Heart left ventricle (tissue), 16 donors: Measurements from ENCODE around the gene XKR7. TPM values are rescaled to one million over a fixed set of nuclear protein-coding genes. Genes with fewer than 3 reads are reported as not detected.

Experiments
- ATAC-seq, 4 donors: fragments of 200-7000 bp; cut with Tn5 transposase; one replicate each; pipeline ENCODE4 v1.9.1; 2020 to 2022; ENCODE audit warnings: moderate library complexity in 4 of 4, mild to moderate bottlenecking in 3 of 4, moderate number of reproducible peaks in 1 of 4
- DNase-seq, 5 donors: peaks; one replicate each; pipeline ENCODE4 v3.0.0-alpha.2; 2020
- H3K27ac ChIP-seq, 12 donors: fragments of 200-600 bp; sonication (generic) in 4 of 12; one replicate each; pipeline versions ENCODE4 v1.5.0 to v1.8.0; 2016 to 2022; ENCODE audit warnings: mild to moderate bottlenecking in 2 of 12
- H3K27me3 ChIP-seq, 9 donors: fragments of 200-600 bp; sonication (generic) in 2 of 9; one replicate each; pipeline versions ENCODE4 v1.5.1 to v1.8.0; 2016 to 2022; ENCODE audit warnings: mild to moderate bottlenecking in 3 of 9
- H3K36me3 ChIP-seq, 9 donors: fragments of 200-600 bp; sonication (generic) in 2 of 9; one replicate each; pipeline versions ENCODE4 v1.5.0 to v1.8.0; 2018 to 2022; ENCODE audit warnings: mild to moderate bottlenecking in 2 of 9
- H3K4me1 ChIP-seq, 12 donors: fragments of 200-600 bp; sonication (generic) in 4 of 12; one replicate each; pipeline versions ENCODE4 v1.5.0 to v1.8.0; 2016 to 2022; ENCODE audit warnings: mild to moderate bottlenecking in 3 of 12
- H3K4me3 ChIP-seq, 12 donors: fragments of 200-600 bp; sonication (generic) in 4 of 12; one replicate each; pipeline versions ENCODE4 v1.5.0 to v1.8.0; 2017 to 2022; ENCODE audit warnings: mild to moderate bottlenecking in 9 of 12, moderate library complexity in 4 of 12
- H3K9me3 ChIP-seq, 12 donors: fragments of 200-600 bp; sonication (generic) in 4 of 12; one replicate each; pipeline versions ENCODE4 v1.5.0 to v1.8.0; 2016 to 2022; ENCODE audit warnings: mild to moderate bottlenecking in 1 of 12
- POLR2A ChIP-seq, 2 donors: fragments of 450-650 bp; IDR thresholded peaks; one replicate each; pipeline ENCODE4 v1.6.1; 2017; ENCODE audit warnings: antibody characterized with exemption in 2 of 2, mild to moderate bottlenecking in 2 of 2, moderate library complexity in 2 of 2
- WGBS, 4 donors: extraction: QIAGEN DNeasy Blood & Tissue Kit in 2 of 4; methylation state at CpG; one replicate each; pipeline versions ENCODE4 v1.1.5 to v1.1.7; 2013 to 2018; 5-methylcytosine and 5-hydroxymethylcytosine counted together
- intact Hi-C, 10 donors: fragments of 100-400 bp; cut with DNase I; formaldehyde crosslinking; loops; one replicate each; pipeline versions ENCODE4 v1.11.1 to v1.14.2; 2022
- polyA plus RNA-seq, 2 donors: library from polyadenylated mRNA; stranded (reverse); fragments of 200-250 nt; gene quantifications; one replicate each; pipeline ENCODE4 v1.2.3, GENCODE V29; 2013
- total RNA-seq, 9 donors: library from RNA; depleted of rRNA in 2 of 9; stranded (reverse); fragments of >200 nt in 2 of 9; fragmentation: NEBNext Ultra II Directional in 3 of 9; extraction: Animal tissue kit (Norgen Biotek cat#: 25700) in 3 of 9; gene quantifications; one replicate each; pipeline versions ENCODE4 v1.1.0 to v1.2.4, GENCODE V29; 2016 to 2023
- TF ChIP-seq, protein P1 (sequence below), 12 donors: fragments of 200-600 bp; sonication (generic) in 4 of 12; IDR thresholded peaks; one replicate each; pipeline versions ENCODE4 v1.5.0 to v1.8.0; 2018 to 2022; ENCODE audit warnings: antibody characterized with exemption in 12 of 12, mild to moderate bottlenecking in 5 of 12
- donor health status: ischemic (EF 13 %, LVEDD 7.1; RV severe dilation, severe dysfunction).
- donor health status: healthy with polysubstance abuse.
- donor health status: DM: no; HTN: yes; CAD: no.
- donor health status: DM: no; HTN: no; CAD: no.
- donor health status: ischemic (EF 25% LVEDD 6.9; RV normal size, moderate dysfunction).
- donor health status: ischemic (EF 25% LVEDD 5.7; RV mildly dilated, moderate dysfunction).
- donor health status: healthy.
- donor health status: DM: yes; HTN: yes; CAD: no.
- donor health status: ischemic (EF 35%, LVEDD 5.7; RV mildly dilated, moderate dysfunction).
- donor health status: nonischemic (EF 11% LVEDD 7.7; RV severe dilation, severe dysfunction).
- donor health status: DM: yes; HTN: yes; CAD: no.
- donor health status: PGD.
- donor health status: ischemic (EF 29% LVEDD 5.4; RV normal size, mild dysfunction).
- donor health status: nonischemic (EF 23%, LVEDD 6.1; RV moderate dilation, normal function).

The XKR7 gene
- total and polyA plus RNA-seq, 11 donors: not detected

GRCh38 chr20:31968291-31969126 lies 558 bp downstream of the XKR7 start:
- Histone ChIP-seq H3K27me3 (peaks cover 15 to 51% (median 23%) of the 10 kb centered on the region in 9 donors), H3K4me3 (peak overlapping the region in 3 of 12 donors; percentile 20 to 49 (median 22)), H3K9me3 (no peaks in the 10 kb centered on the region)

DNA sequence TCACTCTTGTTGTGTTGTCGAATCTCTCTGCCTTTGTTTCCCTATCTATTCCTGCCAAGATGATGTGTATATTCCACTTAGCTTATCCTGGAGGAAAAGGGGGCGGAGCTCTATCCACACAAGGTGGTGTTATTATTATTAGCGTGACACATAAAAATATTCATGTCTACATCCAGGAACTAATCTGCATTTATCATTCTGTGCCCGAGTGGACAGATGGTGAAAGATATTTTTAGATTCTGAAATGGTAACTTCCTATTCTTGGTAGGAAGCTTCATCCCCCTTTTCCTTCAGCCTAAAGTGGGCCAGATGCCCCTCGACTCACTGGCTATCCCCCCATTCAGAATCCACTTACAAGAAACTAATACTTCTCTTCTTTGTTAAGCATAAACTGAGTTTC lies 2.0 kb downstream of the XKR7 start:
- 51 to 54% (median 53%) methylated on average over 5 of the region's 5 CpGs for WGBS, 4 donors
- TF ChIP-seq, protein P1, sequence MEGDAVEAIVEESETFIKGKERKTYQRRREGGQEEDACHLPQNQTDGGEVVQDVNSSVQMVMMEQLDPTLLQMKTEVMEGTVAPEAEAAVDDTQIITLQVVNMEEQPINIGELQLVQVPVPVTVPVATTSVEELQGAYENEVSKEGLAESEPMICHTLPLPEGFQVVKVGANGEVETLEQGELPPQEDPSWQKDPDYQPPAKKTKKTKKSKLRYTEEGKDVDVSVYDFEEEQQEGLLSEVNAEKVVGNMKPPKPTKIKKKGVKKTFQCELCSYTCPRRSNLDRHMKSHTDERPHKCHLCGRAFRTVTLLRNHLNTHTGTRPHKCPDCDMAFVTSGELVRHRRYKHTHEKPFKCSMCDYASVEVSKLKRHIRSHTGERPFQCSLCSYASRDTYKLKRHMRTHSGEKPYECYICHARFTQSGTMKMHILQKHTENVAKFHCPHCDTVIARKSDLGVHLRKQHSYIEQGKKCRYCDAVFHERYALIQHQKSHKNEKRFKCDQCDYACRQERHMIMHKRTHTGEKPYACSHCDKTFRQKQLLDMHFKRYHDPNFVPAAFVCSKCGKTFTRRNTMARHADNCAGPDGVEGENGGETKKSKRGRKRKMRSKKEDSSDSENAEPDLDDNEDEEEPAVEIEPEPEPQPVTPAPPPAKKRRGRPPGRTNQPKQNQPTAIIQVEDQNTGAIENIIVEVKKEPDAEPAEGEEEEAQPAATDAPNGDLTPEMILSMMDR (IDR thresholded peaks at IDR 0.05): no peak
- no peak for TF ChIP-seq POLR2A (IDR thresholded peaks at IDR 0.05)
- peaks cover 15 to 51% (median 23%) of the 10 kb centered on the region in 9 donors for H3K27me3 ChIP-seq
- no peak for DNase-seq
- H3K4me1 ChIP-seq: peaks cover 0 to 12% (median 0%) of the 10 kb centered on the region in 12 donors
- intact Hi-C loops: no loop called here
- H3K27ac ChIP-seq: no peak overlapping the region
- H3K4me3 ChIP-seq: no peak overlapping the region
- no peak for ATAC-seq
- no peaks in the 10 kb centered on the region for H3K9me3 ChIP-seq
- H3K36me3 ChIP-seq: no peaks in the 10 kb centered on the region

More at GRCh38 chr20:31968291-31969126, 558 bp downstream of the XKR7 start:
- peak; percentile 51 to 96 (median 93) for ATAC-seq
- Histone ChIP-seq H3K27ac (no peak overlapping the region), H3K36me3 (no peaks in the 10 kb centered on the region), H3K4me1 (peaks cover 0 to 12% (median 0%) of the 10 kb centered on the region in 12 donors)
- no peak for TF ChIP-seq POLR2A (IDR thresholded peaks at IDR 0.05)
- TF ChIP-seq, protein P1 (IDR thresholded peaks at IDR 0.05): no peak
- peak; percentile 62 to 87 (median 74) for DNase-seq
- 2 to 8% (median 3%) methylated on average over 25 to 57 of the region's 57 CpGs for WGBS, 4 donors
- intact Hi-C loops: no loop called here

DNA sequence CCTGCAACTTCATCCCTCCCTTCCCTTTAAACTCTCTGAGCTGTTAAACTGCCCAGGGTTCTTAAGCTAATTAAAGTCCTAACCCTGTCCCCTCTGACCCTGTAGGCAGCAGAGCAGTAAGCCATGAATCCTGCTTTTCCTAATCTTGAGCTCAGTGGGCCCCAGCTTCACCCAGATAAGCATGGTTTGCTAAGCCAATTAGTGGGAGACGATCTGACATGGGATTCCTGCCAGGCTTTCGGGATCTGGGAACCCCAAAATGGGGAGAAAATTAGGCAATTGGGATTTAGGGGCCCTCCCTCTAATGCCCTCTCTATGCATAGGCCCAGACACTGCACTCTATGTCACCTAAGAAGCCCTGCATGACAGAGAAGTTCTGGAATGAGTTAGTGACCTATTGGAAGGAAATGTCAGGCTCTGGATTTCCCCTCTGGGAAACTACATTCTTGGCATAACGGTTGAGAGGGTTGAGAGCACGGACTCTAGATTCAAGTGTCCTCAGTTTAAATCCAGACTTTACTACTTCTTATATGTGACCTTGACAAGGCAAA lies 4.6 kb downstream of the XKR7 start:
- Histone ChIP-seq H3K4me1 (peaks cover 0 to 12% (median 0%) of the 10 kb centered on the region in 12 donors), H3K27me3 (peaks cover 0 to 38% (median 11%) of the 10 kb centered on the region in 9 donors), H3K4me3 (no peak overlapping the region), H3K9me3 (no peaks in the 10 kb centered on the region), H3K36me3 (no peaks in the 10 kb centered on the region), H3K27ac (no peak overlapping the region)
- WGBS, 4 donors: 12 to 23% (median 16%) methylated on average over 3 to 4 of the region's 4 CpGs
- no peak for TF ChIP-seq POLR2A (IDR thresholded peaks at IDR 0.05)
- TF ChIP-seq, protein P1 (IDR thresholded peaks at IDR 0.05): no peak
- ATAC-seq (no peak), DNase-seq (no peak)
- intact Hi-C loops: no loop called here

DNA sequence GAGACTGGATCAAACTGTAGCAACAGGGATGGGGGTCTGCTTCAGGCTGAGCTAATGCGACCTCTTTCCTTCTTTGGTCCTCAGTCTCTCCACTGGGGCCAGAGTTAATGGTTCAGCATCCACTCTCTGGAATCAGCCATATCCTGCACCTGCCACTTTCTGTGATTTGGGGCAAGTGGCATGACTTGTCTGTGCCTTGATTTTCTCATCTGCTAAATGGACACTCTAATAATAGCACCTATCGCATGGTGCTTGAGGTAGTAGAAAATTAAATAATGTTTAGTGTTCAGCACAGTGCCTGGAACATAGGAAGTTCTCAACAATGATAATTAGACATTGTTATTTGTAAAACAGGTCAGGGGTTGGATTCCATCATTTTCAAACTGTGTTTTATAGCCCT lies 6.3 kb downstream of the XKR7 start:
- Histone ChIP-seq H3K27ac (no peak overlapping the region), H3K4me3 (no peak overlapping the region), H3K36me3 (no peaks in the 10 kb centered on the region), H3K9me3 (no peaks in the 10 kb centered on the region), H3K4me1 (no peaks in the 10 kb centered on the region), H3K27me3 (peaks cover 0 to 23% (median 0%) of the 10 kb centered on the region in 9 donors)
- ATAC-seq: no peak
- no peak for TF ChIP-seq POLR2A (IDR thresholded peaks at IDR 0.05)
- TF ChIP-seq, protein P1 (IDR thresholded peaks at IDR 0.05): no peak
- no peak for DNase-seq
- intact Hi-C loops: no loop called here
- WGBS, 4 donors: 88 to 98% (median 94%) methylated on average over 2 of the region's 2 CpGs
